Caco-2 (cell line): ENCODE results near the gene OR5AU1. TPM values are rescaled to one million over a fixed set of nuclear protein-coding genes. Genes with fewer than 3 reads are reported as not detected.
"Not testable (repeated sequence)": the region's sequence is repeated elsewhere in the genome, so short reads cannot be mapped to it uniquely, and the experiment has no call there.

Experiments
- BruUV-seq: library from RNA; stranded (reverse); fragments of 400-500 nt; replicated peaks from 2 replicates; lab custom pipeline; 2021; lab: Mats Ljungman, UMichigan
- CTCF ChIA-PET: fragments of 300-600 bp; sonication (Branson Sonifier 250); formaldehyde crosslinking; loops from one replicate; lab custom pipeline; 2022; ENCODE audit warnings: antibody characterized with exemption; lab: Charles Lee
- POLR2A ChIA-PET: fragments of 300-600 bp; sonication (Branson Sonifier 250); formaldehyde crosslinking; loops from one replicate; lab custom pipeline; 2022; ENCODE audit warnings: antibody characterized with exemption; lab: Charles Lee
- DNase-seq, 2 experiments: peaks; one replicate each; pipeline versions ENCODE4 v3.0.0 to v3.0.0-alpha.2; 2020 to 2022
- H3K27me3 ChIP-seq: replicated peaks from 2 replicates; pipeline ENCODE4 v1.6.0; 2011; ENCODE audit warnings: low read length; ENCODE audit not compliant: control insufficient read depth, insufficient read depth
- H3K36me3 ChIP-seq: 2 replicates; pipeline ENCODE4 v1.5.1; 2011; ENCODE audit warnings: low read length; ENCODE audit not compliant: control insufficient read depth, insufficient read depth
- H3K4me1 ChIP-seq: fragments of 250-450 bp; sonication (Bioruptor Pico); 2 replicates; pipeline ENCODE4 v1.5.1; 2020; ENCODE audit warnings: mild to moderate bottlenecking
- H3K4me3 ChIP-seq: 2 replicates; pipeline ENCODE4 v1.5.1; 2011; ENCODE audit warnings: low read depth, mild to moderate bottlenecking, control low read depth, low read length
- H3K9me3 ChIP-seq: fragments of 250-450 bp; sonication (Bioruptor Pico); 2 replicates; pipeline ENCODE4 v1.5.1; 2020; ENCODE audit warnings: mild to moderate bottlenecking, moderate library complexity
- H3K27ac Mint-ChIP-seq: one replicate; pipeline ENCODE4 v1.8.0; 2022; ENCODE audit warnings: mixed read lengths; ENCODE audit not compliant: unreplicated experiment
- H3K27me3 Mint-ChIP-seq: one replicate; pipeline ENCODE4 v1.8.0; 2022; ENCODE audit warnings: mixed read lengths; ENCODE audit not compliant: insufficient read depth, unreplicated experiment
- H3K36me3 Mint-ChIP-seq: one replicate; pipeline ENCODE4 v1.8.0; 2022; ENCODE audit warnings: mild to moderate bottlenecking, mixed read lengths; ENCODE audit not compliant: insufficient read depth, unreplicated experiment
- H3K4me1 Mint-ChIP-seq: one replicate; pipeline ENCODE4 v1.8.0; 2022; ENCODE audit warnings: low read depth, mixed read lengths; ENCODE audit not compliant: unreplicated experiment
- H3K4me3 Mint-ChIP-seq: one replicate; pipeline ENCODE4 v1.8.0; 2022; ENCODE audit warnings: mild to moderate bottlenecking, moderate library complexity, mixed read lengths; ENCODE audit not compliant: unreplicated experiment
- H3K9me3 Mint-ChIP-seq: one replicate; pipeline ENCODE4 v1.8.0; 2022; ENCODE audit warnings: mixed read lengths; ENCODE audit not compliant: unreplicated experiment
- CTCF ChIP-seq, 2 experiments: fragments of 200-600 bp in 1 of 2; IDR thresholded peaks; 1 replicate in 1 of 2; 2 replicates in 1 of 2; pipeline versions ENCODE4 v1.5.1 to v1.8.0; 2011 to 2022; ENCODE audit warnings: antibody characterized with exemption in 1 of 2, control low read depth in 1 of 2, inconsistent platforms in 1 of 2, low read depth in 1 of 2, low read length in 1 of 2, mild to moderate bottlenecking in 1 of 2, moderate library complexity in 1 of 2; ENCODE audit not compliant: insufficient read depth in 1 of 2, severe bottlenecking in 1 of 2, unreplicated experiment in 1 of 2
- intact Hi-C: fragments of 100-400 bp; cut with micrococcal nuclease; formaldehyde crosslinking; loops from one replicate; pipeline ENCODE4 v1.10.0; 2022; ENCODE audit not compliant: unreplicated experiment
- total RNA-seq: library from RNA; stranded (reverse); gene quantifications from 2 replicates; pipeline ENCODE4 v1.2.3, GENCODE V29; 2022

The OR5AU1 gene
- total RNA-seq, 1 experiment from 2014 or later: not detected

- Mint-ChIP-seq H3K9me3 (no peaks in the 10 kb centered on the region), H3K27ac (no peak overlapping the region), H3K4me3 (no peak overlapping the region), H3K27me3 (peaks cover 14% of the 10 kb centered on the region), H3K4me1 (no peaks in the 10 kb centered on the region), H3K36me3 (no peaks in the 10 kb centered on the region)
- BruUV-seq: no TSS peak
- ChIA-PET POLR2A (no interaction called here), CTCF (no interaction called here)
- no peak overlapping the region for H3K4me3 ChIP-seq
- H3K4me1 ChIP-seq: no peaks in the 10 kb centered on the region
- no peaks in the 10 kb centered on the region for H3K27me3 ChIP-seq
- intact Hi-C loops: no loop called here
- no peaks in the 10 kb centered on the region for H3K36me3 ChIP-seq
- DNase-seq: no peak
- no peaks in the 10 kb centered on the region for H3K9me3 ChIP-seq
- no peak for TF ChIP-seq CTCF (IDR thresholded peaks at IDR 0.05; ENCODE audit: insufficient read depth in 1 of 2, low read depth in 1 of 2, low read length in 1 of 2, severe bottlenecking in 1 of 2, unreplicated experiment in 1 of 2)
Measured at GRCh38 chr14:21163871-21164291, 8.0 kb upstream of the OR5AU1 start.

DNA sequence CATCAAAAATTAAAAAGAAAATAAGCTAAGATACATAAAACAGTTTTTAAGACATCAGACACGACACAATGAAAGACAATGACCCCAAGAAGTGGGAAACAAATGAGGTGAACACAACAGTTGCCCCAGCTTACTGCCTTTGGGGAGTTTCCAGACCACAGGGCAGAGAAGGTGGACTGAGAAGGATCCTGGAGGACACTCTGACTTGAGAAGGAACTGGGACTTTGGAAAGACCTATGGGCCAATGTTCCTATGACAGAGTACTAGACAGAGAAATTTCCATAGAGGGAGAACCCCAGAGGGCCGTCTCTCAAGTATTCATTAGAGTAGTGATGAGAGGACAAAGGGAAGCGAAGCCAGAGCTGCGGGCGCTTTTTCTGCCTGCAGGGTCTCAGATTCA lies 6.2 kb upstream of the OR5AU1 start:
- no peaks in the 10 kb centered on the region for H3K36me3 ChIP-seq
- H3K27ac Mint-ChIP-seq: no peak overlapping the region
- BruUV-seq: no TSS peak
- no peak overlapping the region for H3K4me3 ChIP-seq
- DNase-seq: no peak
- intact Hi-C loops: no loop called here
- no peaks in the 10 kb centered on the region for H3K4me1 ChIP-seq
- CTCF ChIA-PET: no interaction called here
- no peaks in the 10 kb centered on the region for H3K4me1 Mint-ChIP-seq
- no peak for TF ChIP-seq CTCF (IDR thresholded peaks at IDR 0.05; ENCODE audit: insufficient read depth in 1 of 2, low read depth in 1 of 2, low read length in 1 of 2, severe bottlenecking in 1 of 2, unreplicated experiment in 1 of 2)
- H3K36me3 Mint-ChIP-seq: no peaks in the 10 kb centered on the region
- H3K9me3 Mint-ChIP-seq: no peaks in the 10 kb centered on the region
- peaks cover 22% of the 10 kb centered on the region for H3K27me3 Mint-ChIP-seq
- POLR2A ChIA-PET: no interaction called here
- H3K9me3 ChIP-seq: no peaks in the 10 kb centered on the region
- H3K4me3 Mint-ChIP-seq: no peak overlapping the region
- no peaks in the 10 kb centered on the region for H3K27me3 ChIP-seq

DNA sequence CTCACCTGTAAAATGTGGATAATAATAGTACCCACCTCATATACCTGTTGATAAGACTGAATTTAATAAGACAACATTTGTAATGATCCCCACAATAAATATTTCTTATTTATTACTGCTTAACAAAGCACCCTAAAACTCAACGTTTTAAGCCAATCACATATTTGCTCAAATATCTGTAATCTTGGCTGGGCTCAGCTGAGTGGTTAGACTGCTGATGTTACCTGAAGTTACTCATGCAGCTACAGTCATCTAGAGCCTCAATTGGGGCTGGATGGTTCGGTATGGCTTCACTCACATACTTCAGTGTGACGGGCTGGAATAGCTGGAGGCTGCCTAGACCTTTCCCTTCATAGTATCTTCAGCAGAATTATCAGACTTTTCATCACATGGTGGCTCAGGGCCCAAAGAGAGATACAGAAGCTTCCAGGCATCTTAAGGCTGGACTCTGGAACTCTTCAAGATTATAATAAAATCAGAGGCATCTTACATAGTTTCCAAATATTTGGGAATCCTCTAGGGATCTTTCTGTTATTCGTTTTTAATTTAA lies 4.3 kb upstream of the OR5AU1 start:
- H3K36me3 ChIP-seq: no peaks in the 10 kb centered on the region
- H3K4me1 ChIP-seq: no peaks in the 10 kb centered on the region
- no peak overlapping the region for H3K4me3 ChIP-seq
- intact Hi-C loops: no loop called here
- DNase-seq: no peak
- H3K27me3 ChIP-seq: no peaks in the 10 kb centered on the region
- ChIA-PET POLR2A (no interaction called here), CTCF (no interaction called here)
- H3K9me3 ChIP-seq: no peaks in the 10 kb centered on the region
- no peaks in the 10 kb centered on the region for H3K4me1 Mint-ChIP-seq
- no TSS peak for BruUV-seq
- no peaks in the 10 kb centered on the region for H3K36me3 Mint-ChIP-seq
- no peak overlapping the region for H3K27ac Mint-ChIP-seq
- H3K27me3 Mint-ChIP-seq: peaks cover 20% of the 10 kb centered on the region
- TF ChIP-seq CTCF (IDR thresholded peaks at IDR 0.05; ENCODE audit: insufficient read depth in 1 of 2, low read depth in 1 of 2, low read length in 1 of 2, severe bottlenecking in 1 of 2, unreplicated experiment in 1 of 2): no peak
- no peaks in the 10 kb centered on the region for H3K9me3 Mint-ChIP-seq
- H3K4me3 Mint-ChIP-seq: no peak overlapping the region

DNA sequence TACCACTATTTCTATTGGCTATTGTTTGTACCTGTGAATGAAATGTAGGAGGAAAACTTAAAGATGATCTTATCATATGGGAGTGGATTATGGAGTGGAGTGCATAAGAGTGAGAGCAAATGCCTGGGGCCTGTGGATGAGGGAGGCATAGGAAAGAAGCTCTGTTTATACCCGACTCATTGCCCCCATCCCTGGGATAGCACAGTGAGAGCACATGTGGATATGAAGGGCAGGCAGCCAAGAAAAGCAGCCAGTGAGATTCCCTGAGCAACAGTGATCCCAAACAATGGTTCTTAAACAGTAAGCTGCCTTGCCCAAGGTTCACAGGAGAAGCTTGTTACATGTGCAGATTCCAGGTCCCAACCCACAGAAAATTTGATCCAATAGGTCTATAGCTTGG lies 2.3 kb upstream of the OR5AU1 start:
- H3K36me3 ChIP-seq, H3K27ac Mint-ChIP-seq, H3K9me3 ChIP-seq, DNase-seq, H3K4me1 ChIP-seq, BruUV-seq, H3K4me3 ChIP-seq, CTCF ChIA-PET, H3K4me3 Mint-ChIP-seq, POLR2A ChIA-PET, H3K4me1 Mint-ChIP-seq, H3K36me3 Mint-ChIP-seq, H3K9me3 Mint-ChIP-seq, H3K27me3 ChIP-seq, intact Hi-C loops: not testable (repeated sequence)
- H3K27me3 Mint-ChIP-seq: peaks cover 17% of the 10 kb centered on the region
